OCI-LY3 (cell line): Measurements from ENCODE around the gene ELOF1.

Experiments
- H2AFZ ChIP-seq: fragments of 200-600, 300-600 bp; shearing (Covaris generic); 2 replicates; pipeline ENCODE4 v1.6.0; 2014; ENCODE audit warnings: antibody characterized with exemption, low read depth, low read length
- H3K27ac ChIP-seq: fragments of 200-600, 300-600 bp; sonication (generic); 2 replicates; pipeline ENCODE4 v1.5.1; 2014; ENCODE audit warnings: mild to moderate bottlenecking, low read length, moderate library complexity, mixed read lengths
- H3K27me3 ChIP-seq: fragments of 200-600, 300-600 bp; sonication (generic); 2 replicates; pipeline ENCODE4 v1.6.1; 2014; ENCODE audit warnings: low read depth, low read length, mixed read lengths
- H3K36me3 ChIP-seq: fragments of 200-600, 300-600 bp; sonication (generic); replicated peaks from 2 replicates; pipeline ENCODE3; 2014; ENCODE audit warnings: low read depth, low read length, mixed read lengths
- H3K4me1 ChIP-seq: fragments of 300-600, 200-600 bp; sonication (generic); 2 replicates; pipeline ENCODE4 v1.6.1; 2014; ENCODE audit warnings: low read length, mixed read lengths
- H3K4me2 ChIP-seq: fragments of 200-600, 300-600 bp; sonication (generic); 2 replicates; pipeline ENCODE4 v1.6.1; 2014; ENCODE audit warnings: low read length, mixed read lengths
- H3K4me3 ChIP-seq: fragments of 300-600, 200-600 bp; sonication (generic); 2 replicates; pipeline ENCODE4 v1.5.1; 2014; ENCODE audit warnings: antibody characterized with exemption, mild to moderate bottlenecking, low read length, moderate library complexity
- H3K79me2 ChIP-seq: fragments of 300-600, 200-600 bp; shearing (Covaris generic); 2 replicates; pipeline ENCODE4 v1.6.1; 2014; ENCODE audit warnings: mild to moderate bottlenecking, low read length, mixed read lengths
- H3K9ac ChIP-seq: fragments of 300-600, 200-600 bp; shearing (Covaris generic); 2 replicates; pipeline ENCODE4 v1.6.0; 2014; ENCODE audit warnings: mild to moderate bottlenecking, low read length, moderate library complexity
- H3K9me3 ChIP-seq: fragments of 200-600, 300-600 bp; shearing (Covaris generic); 2 replicates; pipeline ENCODE4 v1.6.1; 2014; ENCODE audit warnings: low read length, mixed read lengths; ENCODE audit not compliant: insufficient read depth
- H4K20me1 ChIP-seq: fragments of 200-600, 300-600 bp; sonication (generic); 2 replicates; pipeline ENCODE4 v1.6.1; 2016; ENCODE audit warnings: low read length, mixed read lengths; ENCODE audit not compliant: insufficient read depth
- EZH2phosphoT487 ChIP-seq: fragments of 200-600 bp; shearing (Covaris generic); IDR thresholded peaks from 2 replicates; pipeline ENCODE4 v1.6.1; 2018; ENCODE audit warnings: antibody characterized with exemption, mixed run types, low read depth
- TF ChIP-seq, protein P1 (sequence below): fragments of 200-600, 300-600 bp; sonication (generic); IDR thresholded peaks from 2 replicates; pipeline ENCODE4 v1.5.1; 2014; ENCODE audit warnings: antibody characterized with exemption, low read length, low read depth

Gene ELOF1

DNA sequence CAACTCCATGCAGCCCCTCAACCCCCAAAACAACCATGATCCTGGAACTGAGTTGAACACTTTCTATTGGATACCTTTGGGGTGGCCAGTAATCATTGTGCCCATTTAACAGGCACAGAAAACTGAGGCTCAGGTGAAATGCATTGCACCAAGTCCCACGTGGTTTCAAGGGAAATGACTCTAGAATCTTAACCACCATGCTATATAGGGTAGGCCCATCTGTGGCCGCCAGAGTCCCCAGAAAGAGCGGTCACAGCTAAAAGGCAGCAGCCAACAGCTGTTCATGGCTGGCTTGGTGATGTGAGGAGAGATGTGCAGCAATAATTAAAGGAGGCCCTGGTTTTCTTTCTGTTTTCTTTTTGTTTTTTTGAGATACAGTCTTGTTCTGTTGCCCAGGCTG lies 17.8 kb downstream of the ELOF1 start:
- H3K27me3 ChIP-seq, result peaks cover 20% of the 10 kb centered on the region
- H3K27ac ChIP-seq, result no peak overlapping the region
- no peak overlapping the region for H3K9ac ChIP-seq
- H3K79me2 ChIP-seq, result no peaks in the 10 kb centered on the region
- no peaks in the 10 kb centered on the region for H3K9me3 ChIP-seq
- H4K20me1 ChIP-seq, result no peaks in the 10 kb centered on the region
- H3K4me1 ChIP-seq, result no peaks in the 10 kb centered on the region
- H3K4me2 ChIP-seq, result no peak overlapping the region
- TF ChIP-seq EZH2phosphoT487, result no peak
- TF ChIP-seq, protein P1, sequence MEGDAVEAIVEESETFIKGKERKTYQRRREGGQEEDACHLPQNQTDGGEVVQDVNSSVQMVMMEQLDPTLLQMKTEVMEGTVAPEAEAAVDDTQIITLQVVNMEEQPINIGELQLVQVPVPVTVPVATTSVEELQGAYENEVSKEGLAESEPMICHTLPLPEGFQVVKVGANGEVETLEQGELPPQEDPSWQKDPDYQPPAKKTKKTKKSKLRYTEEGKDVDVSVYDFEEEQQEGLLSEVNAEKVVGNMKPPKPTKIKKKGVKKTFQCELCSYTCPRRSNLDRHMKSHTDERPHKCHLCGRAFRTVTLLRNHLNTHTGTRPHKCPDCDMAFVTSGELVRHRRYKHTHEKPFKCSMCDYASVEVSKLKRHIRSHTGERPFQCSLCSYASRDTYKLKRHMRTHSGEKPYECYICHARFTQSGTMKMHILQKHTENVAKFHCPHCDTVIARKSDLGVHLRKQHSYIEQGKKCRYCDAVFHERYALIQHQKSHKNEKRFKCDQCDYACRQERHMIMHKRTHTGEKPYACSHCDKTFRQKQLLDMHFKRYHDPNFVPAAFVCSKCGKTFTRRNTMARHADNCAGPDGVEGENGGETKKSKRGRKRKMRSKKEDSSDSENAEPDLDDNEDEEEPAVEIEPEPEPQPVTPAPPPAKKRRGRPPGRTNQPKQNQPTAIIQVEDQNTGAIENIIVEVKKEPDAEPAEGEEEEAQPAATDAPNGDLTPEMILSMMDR, result no peak
- H3K36me3 ChIP-seq, result no peaks in the 10 kb centered on the region
- H3K4me3 ChIP-seq, result no peak overlapping the region
- H2AFZ ChIP-seq, result no peak overlapping the region

GRCh38 chr19:11540645-11541044 lies 18.4 kb downstream of the ELOF1 start:
- H3K27ac ChIP-seq, result no peak overlapping the region
- no peak overlapping the region for H3K4me2 ChIP-seq
- H3K36me3 ChIP-seq, result no peaks in the 10 kb centered on the region
- peaks cover 17% of the 10 kb centered on the region for H3K27me3 ChIP-seq
- no peak overlapping the region for H3K9ac ChIP-seq
- no peaks in the 10 kb centered on the region for H4K20me1 ChIP-seq
- no peak overlapping the region for H2AFZ ChIP-seq
- H3K79me2 ChIP-seq, result no peaks in the 10 kb centered on the region
- H3K4me3 ChIP-seq, result no peak overlapping the region
- peaks cover 2% of the 10 kb centered on the region for H3K4me1 ChIP-seq
- no peak for TF ChIP-seq EZH2phosphoT487
- TF ChIP-seq, protein P1, result no peak
- no peaks in the 10 kb centered on the region for H3K9me3 ChIP-seq

DNA sequence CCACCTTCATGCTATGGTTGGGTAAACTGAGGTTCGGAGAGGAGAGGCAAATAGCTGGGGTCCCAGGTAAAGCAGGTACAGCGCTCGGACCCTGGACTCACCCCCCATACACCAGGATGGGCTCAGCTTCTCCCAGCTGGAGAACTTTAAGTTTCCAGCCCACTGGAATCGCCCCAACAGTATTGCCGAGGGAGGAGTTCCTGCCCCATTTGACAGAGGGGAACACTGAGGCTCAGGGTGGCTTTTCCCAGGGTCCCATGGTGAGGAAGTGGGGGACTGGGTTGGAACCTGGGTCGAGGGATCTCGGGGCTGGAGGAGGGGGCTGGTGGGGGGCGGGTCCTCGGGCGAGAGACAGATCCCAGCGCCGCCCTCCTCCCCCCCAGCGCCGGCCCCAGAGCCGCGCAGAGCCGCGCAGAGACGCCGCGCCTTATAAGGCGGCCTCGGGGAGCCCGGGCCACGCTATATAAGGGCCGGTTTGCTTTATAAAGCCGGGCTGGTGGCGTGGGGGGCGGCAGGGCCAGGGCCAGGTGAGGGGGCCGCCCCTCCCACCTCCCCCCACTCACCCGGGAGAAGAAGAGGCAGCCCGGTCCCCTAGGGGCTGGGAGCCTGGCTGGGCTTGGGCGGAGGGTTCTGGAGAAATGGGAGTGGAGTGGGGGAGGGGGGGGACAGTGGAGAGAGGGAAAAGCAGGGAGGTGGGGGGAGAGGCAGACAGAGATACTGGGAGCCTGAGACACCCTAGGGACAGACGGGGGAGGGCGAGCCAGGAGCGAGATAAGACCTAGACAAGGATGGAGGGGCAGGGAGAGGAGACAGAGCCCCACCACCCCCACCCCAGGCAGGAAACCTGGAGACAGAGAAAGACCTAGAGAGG lies 19.3 kb downstream of the ELOF1 start:
- no peak overlapping the region for H2AFZ ChIP-seq
- no peak overlapping the region for H3K27ac ChIP-seq
- no peak overlapping the region for H3K4me2 ChIP-seq
- TF ChIP-seq EZH2phosphoT487, result no peak
- TF ChIP-seq, protein P1, result no peak
- peaks cover 11% of the 10 kb centered on the region for H3K4me1 ChIP-seq
- no peaks in the 10 kb centered on the region for H3K36me3 ChIP-seq
- H3K79me2 ChIP-seq, result no peaks in the 10 kb centered on the region
- no peak overlapping the region for H3K9ac ChIP-seq
- no peaks in the 10 kb centered on the region for H3K9me3 ChIP-seq
- peaks cover 17% of the 10 kb centered on the region for H3K27me3 ChIP-seq
- no peaks in the 10 kb centered on the region for H4K20me1 ChIP-seq
- H3K4me3 ChIP-seq, result no peak overlapping the region

DNA sequence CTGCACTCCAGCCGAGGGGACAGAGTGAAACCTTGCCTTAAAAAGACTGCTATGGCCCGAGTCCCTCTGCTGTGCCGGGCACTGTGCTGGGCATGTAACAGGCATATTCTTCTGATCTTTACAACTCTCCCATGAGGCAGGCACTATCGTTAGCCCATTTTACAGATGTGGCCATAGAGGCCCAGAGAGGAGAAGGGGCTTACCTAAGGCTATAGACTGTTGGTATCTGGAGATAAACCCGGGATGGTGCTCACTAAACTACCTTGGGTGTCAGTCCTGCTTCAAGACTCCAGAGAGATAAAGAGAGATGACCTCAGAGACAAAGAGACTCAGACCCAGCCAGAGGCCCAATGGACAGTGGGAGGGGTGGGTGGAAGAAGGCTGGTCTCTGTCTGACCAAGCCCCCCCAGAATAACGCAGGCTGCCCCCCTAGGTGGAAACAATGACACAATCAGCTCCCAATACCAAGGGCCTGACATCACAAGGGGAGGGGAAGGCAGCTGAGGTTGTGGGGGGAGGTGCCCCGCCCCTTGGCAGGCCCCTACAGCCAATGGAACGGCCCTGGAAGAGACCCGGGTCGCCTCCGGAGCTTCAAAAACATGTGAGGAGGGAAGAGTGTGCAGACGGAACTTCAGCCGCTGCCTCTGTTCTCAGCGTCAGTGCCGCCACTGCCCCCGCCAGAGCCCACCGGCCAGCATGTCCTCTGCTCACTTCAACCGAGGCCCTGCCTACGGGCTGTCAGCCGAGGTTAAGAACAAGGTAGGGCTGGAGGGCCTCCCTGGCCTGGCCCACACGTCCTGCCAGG lies 20.6 kb downstream of the ELOF1 start, which contains the start of gene CNN1:
TSS of gene CNN1 (plus strand) at position 620 of the 805 bp plus-strand sequence. CDS start at position 697, 77 bp downstream.
- Histone ChIP-seq H3K4me2 (peak within 1 kb of the TSS; percentile 10; the same call in 1 of the 2 replicates), H3K9ac (no peak within 1 kb of the TSS), H3K4me1 (peaks cover 19% of the 10 kb centered on the region)

More for the DNA sequence above, 20.6 kb downstream of the ELOF1 start, which contains the start of gene CNN1:
- Histone ChIP-seq H3K79me2 (no peaks in the 10 kb centered on the region), H3K9me3 (no peaks in the 10 kb centered on the region), H4K20me1 (no peaks in the 10 kb centered on the region), H3K4me3 (no peak within 1 kb of the TSS), H2AFZ (peak within 1 kb of the TSS; percentile 23; the same call in 1 of the 2 replicates), H3K36me3 (no peaks in the 10 kb centered on the region), H3K27ac (no peak within 1 kb of the TSS), H3K27me3 (peaks cover 10% of the 10 kb centered on the region; the same call in 1 of the 2 replicates)
- no peak for TF ChIP-seq EZH2phosphoT487
- TF ChIP-seq, protein P1, result no peak
